ENCODE results near the gene PXMP4.

Gene PXMP4

DNA sequence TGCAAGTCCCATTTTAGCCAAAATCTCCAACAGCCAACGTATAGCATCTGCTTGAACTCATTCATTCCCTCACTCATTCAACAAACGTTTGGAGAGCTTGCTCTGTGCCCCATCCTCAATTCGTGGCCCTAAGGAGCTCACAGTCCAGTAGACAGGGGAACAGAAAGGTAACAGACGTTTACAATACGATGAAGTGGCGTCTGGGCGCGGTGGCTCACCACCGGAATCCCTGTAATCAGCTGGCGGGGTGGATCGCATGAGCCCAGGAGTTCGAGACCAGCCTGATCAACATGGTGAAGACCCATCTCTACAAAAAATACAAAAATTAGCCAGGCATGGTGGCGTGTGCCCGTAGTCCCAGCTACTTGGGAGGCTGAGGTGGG is 33.1 kb downstream of the PXMP4 start:
- peak overlapping the region; percentile 86 for H3K4me3 ChIP-seq

DNA sequence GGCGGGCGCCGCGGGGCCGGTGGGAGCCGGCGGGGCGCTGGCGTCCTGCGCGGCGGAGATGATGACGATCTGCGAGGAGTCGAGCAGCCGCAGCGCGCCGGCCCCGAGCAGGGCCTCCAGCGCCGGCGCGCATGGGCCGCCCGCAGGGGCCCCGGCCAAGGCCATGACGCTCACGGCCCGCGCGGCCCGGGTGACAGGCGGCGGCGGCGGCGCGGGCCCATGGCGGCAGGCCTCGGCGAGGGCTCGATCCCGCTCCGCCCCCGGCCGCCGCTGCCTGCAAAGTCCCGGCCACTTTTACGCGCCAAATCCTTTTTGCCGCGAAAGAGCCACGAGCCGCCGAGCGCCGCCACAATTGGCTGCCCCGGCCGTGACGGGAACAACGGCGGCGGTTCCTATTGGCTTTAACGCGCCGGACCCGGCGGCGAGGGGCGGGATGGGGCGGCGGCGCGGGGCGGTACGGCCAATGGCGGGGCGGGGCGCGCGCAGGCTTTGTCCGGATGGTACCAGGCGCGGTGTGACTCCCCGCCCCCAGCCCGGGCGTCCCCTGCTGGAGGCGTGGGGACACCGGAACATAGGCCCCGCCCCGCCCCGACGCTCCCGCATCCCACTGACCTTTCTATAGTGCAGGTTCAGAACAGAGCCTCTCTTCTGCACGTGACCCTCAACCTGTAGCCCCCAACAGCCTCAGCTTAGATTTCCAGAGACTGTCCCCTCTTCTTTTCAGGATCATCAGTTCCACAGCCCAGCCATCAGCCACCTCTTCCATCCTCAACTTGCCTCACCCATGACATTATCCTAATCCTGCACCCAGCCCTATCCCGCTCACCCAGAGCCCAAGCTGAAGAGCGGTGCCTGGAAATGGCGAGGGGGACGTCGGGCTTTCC is 33.8 kb downstream of the PXMP4 start, which contains the start of gene E2F1:
Gene E2F1, minus strand, starts transcription at position 286 of the 884 bp plus-strand sequence. Its CDS starts 121 bp downstream, at position 165.
- Histone ChIP-seq H3K9ac (ENCODE audit: insufficient read length) (peak within 1 kb of the TSS; percentile 72), H3K27ac (no peak within 1 kb of the TSS), H3K9me3 (ENCODE audit: low read depth, low read length) (no peaks in the 10 kb centered on the region), H3K4me3 (peak within 1 kb of the TSS; percentile 86), H3K36me3 (ENCODE audit: insufficient read depth, low read length) (0 out of 2 replicates have a peak, but pooled peaks cover 3% of the 10 kb centered on the region)
- no peak for TF ChIP-seq EZH2 (IDR thresholded peaks at IDR 0.05)
- TF ChIP-seq FOXP2 (optimal IDR thresholded peaks at IDR 0.05; ENCODE audit: control extremely low read depth, extremely low read length, insufficient read depth), result no peak
- peak; percentile 54; the same call in 1 of the 2 replicates for TF ChIP-seq POLR2AphosphoS5 (IDR thresholded peaks at IDR 0.05; ENCODE audit: borderline replicate concordance, low read depth, low read length)
- no peak for DNase-seq (ENCODE audit: low read depth, low spot score)

More for the DNA sequence above, 33.1 kb downstream of the PXMP4 start:
- TF ChIP-seq FOXP2 (optimal IDR thresholded peaks at IDR 0.05; ENCODE audit: control extremely low read depth, extremely low read length, insufficient read depth) (no peak), EZH2 (IDR thresholded peaks at IDR 0.05) (no peak), POLR2AphosphoS5 (IDR thresholded peaks at IDR 0.05; ENCODE audit: borderline replicate concordance, low read depth, low read length) (no peak)
- Histone ChIP-seq H3K36me3 (ENCODE audit: insufficient read depth, low read length) (0 out of 2 replicates have a peak, but pooled peaks cover 3% of the 10 kb centered on the region), H3K27ac (no peak overlapping the region), H3K9ac (ENCODE audit: insufficient read length) (no peak overlapping the region), H3K9me3 (ENCODE audit: low read depth, low read length) (no peaks in the 10 kb centered on the region)
- no peak for DNase-seq (ENCODE audit: low read depth, low spot score)

DNA sequence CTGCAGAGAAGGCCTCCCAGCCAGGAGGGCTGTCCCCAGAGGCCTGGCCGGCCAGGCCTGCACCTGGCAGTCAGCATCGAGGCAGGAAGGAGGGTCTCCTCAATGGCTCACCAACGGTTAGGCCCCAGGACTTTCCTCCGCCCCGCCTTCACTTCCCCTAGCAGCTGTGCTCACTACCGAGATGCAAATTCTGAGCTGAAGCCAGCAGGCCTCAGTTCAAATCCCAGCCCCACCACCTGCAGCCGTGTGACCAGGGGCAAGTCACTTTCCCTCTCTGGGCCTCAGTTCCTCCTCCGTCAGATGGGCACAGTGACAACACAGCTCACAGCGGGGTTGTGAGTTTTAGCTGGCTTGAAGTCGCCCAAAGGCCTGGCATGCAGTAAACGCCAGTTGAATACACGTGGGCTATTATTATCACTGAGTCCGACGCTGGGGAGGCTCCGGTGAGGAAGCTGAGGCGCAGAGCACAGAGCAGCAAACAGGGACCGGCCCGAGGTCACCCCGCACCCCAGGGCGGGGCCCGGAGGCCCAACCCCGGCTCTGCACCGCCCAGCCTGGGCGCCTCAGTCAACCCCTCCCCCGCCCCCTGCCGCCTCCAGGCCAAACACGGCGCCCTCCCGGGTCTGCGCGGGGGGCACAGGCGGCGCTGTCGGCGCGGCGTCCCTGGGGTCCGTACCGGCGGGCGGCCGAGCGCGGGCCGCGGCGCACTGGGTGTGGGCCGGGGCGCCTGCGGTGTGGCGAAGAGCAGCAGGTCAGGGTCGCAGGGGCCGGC is 34.6 kb downstream of the PXMP4 start:
- H3K9me3 ChIP-seq (ENCODE audit: low read depth, low read length), result no peaks in the 10 kb centered on the region
- peaks cover 4% of the 10 kb centered on the region; the same call in 1 of the 2 replicates for H3K36me3 ChIP-seq (ENCODE audit: insufficient read depth, low read length)
- no peak for DNase-seq (ENCODE audit: low read depth, low spot score)
- H3K27ac ChIP-seq, result no peak overlapping the region
- H3K9ac ChIP-seq (ENCODE audit: insufficient read length), result peak overlapping the region; percentile 72
- peak overlapping the region; percentile 86 for H3K4me3 ChIP-seq
- TF ChIP-seq POLR2AphosphoS5 (IDR thresholded peaks at IDR 0.05; ENCODE audit: borderline replicate concordance, low read depth, low read length) (no peak; the same call in 1 of the 2 replicates), FOXP2 (optimal IDR thresholded peaks at IDR 0.05; ENCODE audit: control extremely low read depth, extremely low read length, insufficient read depth) (no peak), EZH2 (IDR thresholded peaks at IDR 0.05) (no peak)

DNA sequence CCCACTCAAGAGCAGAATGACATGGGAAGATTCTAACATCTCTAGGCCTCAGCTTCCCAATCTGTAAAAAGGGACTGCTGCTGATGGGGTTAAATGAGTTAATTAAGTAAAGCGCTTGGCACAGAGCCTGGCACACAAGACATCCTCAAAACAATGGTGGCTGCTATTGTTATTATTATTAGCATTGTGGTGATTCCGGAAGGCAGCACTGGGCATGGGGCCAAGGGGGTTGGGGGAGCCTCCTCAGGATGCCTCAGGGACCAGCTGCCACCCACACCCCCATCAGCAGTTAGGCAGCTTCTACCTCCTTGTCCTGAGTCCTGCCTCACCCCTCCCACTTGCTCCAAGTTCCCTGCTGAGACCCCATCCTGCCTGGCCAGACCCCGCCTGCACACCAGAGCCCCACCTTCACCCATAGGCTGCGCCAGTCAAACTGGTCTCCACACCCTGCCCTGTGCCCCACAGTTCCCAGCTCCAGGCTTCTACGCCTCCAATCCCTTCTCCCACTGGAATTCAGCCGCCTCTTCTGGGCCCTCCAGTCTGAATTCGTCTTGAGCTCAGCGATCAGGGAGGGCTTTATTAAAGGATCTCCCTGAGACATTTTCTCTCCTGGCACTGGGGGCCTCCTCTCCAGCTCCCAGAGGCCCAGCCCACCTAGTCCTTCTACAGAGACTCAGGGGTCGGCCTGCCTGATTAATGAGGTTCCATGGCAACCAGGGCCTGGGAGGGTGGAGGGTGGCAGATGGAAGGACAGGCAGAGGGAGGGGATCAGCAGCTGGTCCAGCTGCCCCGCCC is 35.4 kb downstream of the PXMP4 start:
- peak overlapping the region; percentile 33 for H3K27ac ChIP-seq
- no peaks in the 10 kb centered on the region for H3K9me3 ChIP-seq (ENCODE audit: low read depth, low read length)
- no peak for DNase-seq (ENCODE audit: low read depth, low spot score)
- H3K9ac ChIP-seq (ENCODE audit: insufficient read length), result peak overlapping the region; percentile 72
- peaks cover 12% of the 10 kb centered on the region; the same call in 1 of the 2 replicates for H3K36me3 ChIP-seq (ENCODE audit: insufficient read depth, low read length)
- peak overlapping the region; percentile 86 for H3K4me3 ChIP-seq
- TF ChIP-seq EZH2 (IDR thresholded peaks at IDR 0.05) (no peak), POLR2AphosphoS5 (IDR thresholded peaks at IDR 0.05; ENCODE audit: borderline replicate concordance, low read depth, low read length) (peak; percentile 30; the same call in 1 of the 2 replicates), FOXP2 (optimal IDR thresholded peaks at IDR 0.05; ENCODE audit: control extremely low read depth, extremely low read length, insufficient read depth) (peak; percentile 62)

DNA sequence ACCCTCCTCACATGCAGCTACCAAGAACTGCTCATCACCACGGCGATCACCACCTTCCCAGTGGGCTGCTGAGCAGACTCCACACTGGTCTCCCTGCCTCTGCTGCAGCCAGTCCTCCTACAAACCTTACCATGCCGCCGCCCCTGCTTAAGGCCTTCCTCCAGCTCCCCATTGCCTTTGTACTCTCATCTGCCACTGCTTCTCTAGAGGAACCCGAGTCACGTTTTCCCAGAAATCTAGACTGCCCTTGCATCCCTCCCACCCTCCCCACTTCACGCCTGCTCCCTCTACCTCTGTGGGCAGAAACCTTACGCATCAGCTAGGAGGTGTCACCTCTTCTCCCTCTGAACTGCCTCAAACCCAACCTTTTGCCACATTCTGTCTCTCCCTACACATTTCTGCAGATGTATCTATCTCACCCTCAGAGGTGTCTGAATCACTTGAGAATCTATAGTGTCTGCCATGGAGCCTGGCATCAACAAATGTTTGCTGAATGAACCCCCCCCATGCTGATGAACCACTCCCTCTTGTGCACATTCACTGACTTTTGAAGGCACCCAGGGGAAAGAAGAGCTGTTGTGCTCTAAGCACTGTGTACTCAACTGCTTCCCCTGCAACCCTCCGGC is 38.3 kb downstream of the PXMP4 start:
- TF ChIP-seq EZH2 (IDR thresholded peaks at IDR 0.05), result no peak
- no peak for TF ChIP-seq FOXP2 (optimal IDR thresholded peaks at IDR 0.05; ENCODE audit: control extremely low read depth, extremely low read length, insufficient read depth)
- TF ChIP-seq POLR2AphosphoS5 (IDR thresholded peaks at IDR 0.05; ENCODE audit: borderline replicate concordance, low read depth, low read length), result no peak
- H3K9me3 ChIP-seq (ENCODE audit: low read depth, low read length), result no peaks in the 10 kb centered on the region
- no peak overlapping the region for H3K9ac ChIP-seq (ENCODE audit: insufficient read length)
- peaks cover 34% of the 10 kb centered on the region for H3K36me3 ChIP-seq (ENCODE audit: insufficient read depth, low read length)
- H3K27ac ChIP-seq, result no peak overlapping the region
- DNase-seq (ENCODE audit: low read depth, low spot score), result no peak
- H3K4me3 ChIP-seq, result no peak overlapping the region

DNA sequence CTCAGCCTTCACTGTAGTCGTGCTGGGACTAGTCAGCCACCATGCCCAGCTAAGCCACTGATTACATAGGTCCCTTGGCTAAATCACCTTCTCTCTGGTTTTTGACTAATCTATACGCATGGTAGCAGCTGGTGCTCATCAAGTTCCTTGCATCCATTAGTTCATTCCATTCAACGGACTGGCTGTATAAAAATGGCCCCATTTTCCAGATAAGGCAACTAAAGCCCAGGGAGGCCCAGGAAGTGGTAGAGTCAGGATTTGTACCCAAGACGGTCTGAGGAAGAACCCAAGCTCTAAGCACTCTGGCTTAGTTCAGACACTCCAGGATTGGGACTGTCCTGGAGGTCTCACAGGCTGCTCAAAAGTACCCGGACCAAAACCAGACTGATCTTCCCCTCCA is 38.8 kb downstream of the PXMP4 start:
- Histone ChIP-seq H3K4me3 (no peak overlapping the region), H3K9ac (ENCODE audit: insufficient read length) (no peak overlapping the region), H3K36me3 (ENCODE audit: insufficient read depth, low read length) (peaks cover 34% of the 10 kb centered on the region), H3K27ac (no peak overlapping the region), H3K9me3 (ENCODE audit: low read depth, low read length) (no peaks in the 10 kb centered on the region)
- TF ChIP-seq POLR2AphosphoS5 (IDR thresholded peaks at IDR 0.05; ENCODE audit: borderline replicate concordance, low read depth, low read length) (no peak), FOXP2 (optimal IDR thresholded peaks at IDR 0.05; ENCODE audit: control extremely low read depth, extremely low read length, insufficient read depth) (no peak), EZH2 (IDR thresholded peaks at IDR 0.05) (no peak)
- DNase-seq (ENCODE audit: low read depth, low spot score), result no peak

DNA sequence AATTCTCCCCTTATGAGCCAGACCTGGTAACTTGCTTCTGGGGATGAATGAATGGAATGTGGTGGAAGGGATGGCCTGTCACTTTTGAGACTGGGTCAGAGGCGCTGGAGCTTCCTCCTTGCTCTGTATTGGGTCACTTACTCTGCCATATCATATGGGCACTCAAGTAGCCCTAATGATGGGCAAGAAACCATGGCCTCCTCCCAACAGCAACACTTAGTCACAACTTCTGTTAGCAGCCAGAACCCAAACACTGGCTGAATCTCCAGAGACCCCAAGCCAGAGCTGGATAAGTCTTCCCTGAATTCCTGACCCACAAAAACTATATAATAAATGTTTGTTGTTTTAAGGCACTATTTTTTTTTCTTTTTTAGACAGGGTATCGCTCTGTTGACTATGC is 39.4 kb downstream of the PXMP4 start:
- Histone ChIP-seq H3K9me3 (ENCODE audit: low read depth, low read length) (no peaks in the 10 kb centered on the region), H3K9ac (ENCODE audit: insufficient read length) (no peak overlapping the region), H3K36me3 (ENCODE audit: insufficient read depth, low read length) (peaks cover 34% of the 10 kb centered on the region), H3K27ac (peak overlapping the region; percentile 42), H3K4me3 (no peak overlapping the region)
- TF ChIP-seq EZH2 (IDR thresholded peaks at IDR 0.05) (no peak), FOXP2 (optimal IDR thresholded peaks at IDR 0.05; ENCODE audit: control extremely low read depth, extremely low read length, insufficient read depth) (no peak), POLR2AphosphoS5 (IDR thresholded peaks at IDR 0.05; ENCODE audit: borderline replicate concordance, low read depth, low read length) (no peak)
- no peak for DNase-seq (ENCODE audit: low read depth, low spot score)
